GM12878 (cell line): ENCODE data around the gene CFDP1. TPM values are rescaled to one million over a fixed set of nuclear protein-coding genes. Genes with fewer than 3 reads are reported as not detected.

ENCODE experiments used
- ETV6 ChIP-seq, 2 experiments: fragments of 450-650 bp in 1 of 2; IDR thresholded peaks in 1 of 2; conservative IDR thresholded peaks in 1 of 2; 2 replicates each; pipeline ENCODE4 v1.6.1; 2014; ENCODE audit warnings: antibody characterized with exemption in 1 of 2, borderline replicate concordance in 1 of 2, low read depth in 1 of 2, mild to moderate bottlenecking in 1 of 2, moderate library complexity in 1 of 2
- SMAD5 ChIP-seq: IDR thresholded peaks from 2 replicates; pipeline ENCODE4 v1.6.1; 2016; ENCODE audit warnings: antibody characterized with exemption, low read depth
- polyA plus RNA-seq, 11 experiments: library from polyadenylated mRNA; depleted of rRNA in 4 of 11; unstranded in 6 of 11; stranded (reverse) in 5 of 11; fragments of >200 nt; fragmentation: Nextera tagmentation in 4 of 11; fragmentation: Illumina TruSeq in 1 of 11; extraction: Ambion mirVana in 4 of 11; extraction: Trizol in 1 of 11; gene quantifications; 1 replicate in 1 of 11; 2 replicates in 10 of 11; pipeline versions ENCODE4 v1.2.1 to v1.2.3, GENCODE V29; 2011 to 2016; ENCODE audit warnings: inconsistent platforms in 2 of 11, missing spikeins in 2 of 11, low read depth in 1 of 11
- total RNA-seq, 4 experiments: library from RNA; depleted of rRNA in 3 of 4; stranded (reverse); fragments of >200 nt in 3 of 4; fragmentation: Illumina TruSeq in 1 of 4; extraction: Trizol in 1 of 4; gene quantifications; 2 replicates each; pipeline versions ENCODE4 v1.2.1 to v1.2.3, GENCODE V29; 2013 to 2021
- TF ChIP-seq, protein P1 (sequence below): IDR thresholded peaks from 2 replicates; pipeline ENCODE4 v1.6.1; 2012; ENCODE audit warnings: improper control_type of control experiment, low read depth, low read length; ENCODE audit not compliant: insufficient replicate concordance
- TF ChIP-seq, protein P2 (sequence below): fragments of 450-650 bp; IDR thresholded peaks from 2 replicates; pipeline ENCODE4 v1.6.1; 2016; ENCODE audit warnings: mild to moderate bottlenecking, moderate library complexity, borderline replicate concordance

The CFDP1 gene
- total and polyA plus RNA-seq, 10 of the 15 experiments (the other 5 are each of a cell fraction or from before 2014, with no cell fraction given), result 22.3 to 64.8 (median 36.7) TPM

- TF ChIP-seq, protein P1, sequence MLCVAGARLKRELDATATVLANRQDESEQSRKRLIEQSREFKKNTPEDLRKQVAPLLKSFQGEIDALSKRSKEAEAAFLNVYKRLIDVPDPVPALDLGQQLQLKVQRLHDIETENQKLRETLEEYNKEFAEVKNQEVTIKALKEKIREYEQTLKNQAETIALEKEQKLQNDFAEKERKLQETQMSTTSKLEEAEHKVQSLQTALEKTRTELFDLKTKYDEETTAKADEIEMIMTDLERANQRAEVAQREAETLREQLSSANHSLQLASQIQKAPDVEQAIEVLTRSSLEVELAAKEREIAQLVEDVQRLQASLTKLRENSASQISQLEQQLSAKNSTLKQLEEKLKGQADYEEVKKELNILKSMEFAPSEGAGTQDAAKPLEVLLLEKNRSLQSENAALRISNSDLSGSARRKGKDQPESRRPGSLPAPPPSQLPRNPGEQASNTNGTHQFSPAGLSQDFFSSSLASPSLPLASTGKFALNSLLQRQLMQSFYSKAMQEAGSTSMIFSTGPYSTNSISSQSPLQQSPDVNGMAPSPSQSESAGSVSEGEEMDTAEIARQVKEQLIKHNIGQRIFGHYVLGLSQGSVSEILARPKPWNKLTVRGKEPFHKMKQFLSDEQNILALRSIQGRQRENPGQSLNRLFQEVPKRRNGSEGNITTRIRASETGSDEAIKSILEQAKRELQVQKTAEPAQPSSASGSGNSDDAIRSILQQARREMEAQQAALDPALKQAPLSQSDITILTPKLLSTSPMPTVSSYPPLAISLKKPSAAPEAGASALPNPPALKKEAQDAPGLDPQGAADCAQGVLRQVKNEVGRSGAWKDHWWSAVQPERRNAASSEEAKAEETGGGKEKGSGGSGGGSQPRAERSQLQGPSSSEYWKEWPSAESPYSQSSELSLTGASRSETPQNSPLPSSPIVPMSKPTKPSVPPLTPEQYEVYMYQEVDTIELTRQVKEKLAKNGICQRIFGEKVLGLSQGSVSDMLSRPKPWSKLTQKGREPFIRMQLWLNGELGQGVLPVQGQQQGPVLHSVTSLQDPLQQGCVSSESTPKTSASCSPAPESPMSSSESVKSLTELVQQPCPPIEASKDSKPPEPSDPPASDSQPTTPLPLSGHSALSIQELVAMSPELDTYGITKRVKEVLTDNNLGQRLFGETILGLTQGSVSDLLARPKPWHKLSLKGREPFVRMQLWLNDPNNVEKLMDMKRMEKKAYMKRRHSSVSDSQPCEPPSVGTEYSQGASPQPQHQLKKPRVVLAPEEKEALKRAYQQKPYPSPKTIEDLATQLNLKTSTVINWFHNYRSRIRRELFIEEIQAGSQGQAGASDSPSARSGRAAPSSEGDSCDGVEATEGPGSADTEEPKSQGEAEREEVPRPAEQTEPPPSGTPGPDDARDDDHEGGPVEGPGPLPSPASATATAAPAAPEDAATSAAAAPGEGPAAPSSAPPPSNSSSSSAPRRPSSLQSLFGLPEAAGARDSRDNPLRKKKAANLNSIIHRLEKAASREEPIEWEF, result no peak
- TF ChIP-seq, protein P2, sequence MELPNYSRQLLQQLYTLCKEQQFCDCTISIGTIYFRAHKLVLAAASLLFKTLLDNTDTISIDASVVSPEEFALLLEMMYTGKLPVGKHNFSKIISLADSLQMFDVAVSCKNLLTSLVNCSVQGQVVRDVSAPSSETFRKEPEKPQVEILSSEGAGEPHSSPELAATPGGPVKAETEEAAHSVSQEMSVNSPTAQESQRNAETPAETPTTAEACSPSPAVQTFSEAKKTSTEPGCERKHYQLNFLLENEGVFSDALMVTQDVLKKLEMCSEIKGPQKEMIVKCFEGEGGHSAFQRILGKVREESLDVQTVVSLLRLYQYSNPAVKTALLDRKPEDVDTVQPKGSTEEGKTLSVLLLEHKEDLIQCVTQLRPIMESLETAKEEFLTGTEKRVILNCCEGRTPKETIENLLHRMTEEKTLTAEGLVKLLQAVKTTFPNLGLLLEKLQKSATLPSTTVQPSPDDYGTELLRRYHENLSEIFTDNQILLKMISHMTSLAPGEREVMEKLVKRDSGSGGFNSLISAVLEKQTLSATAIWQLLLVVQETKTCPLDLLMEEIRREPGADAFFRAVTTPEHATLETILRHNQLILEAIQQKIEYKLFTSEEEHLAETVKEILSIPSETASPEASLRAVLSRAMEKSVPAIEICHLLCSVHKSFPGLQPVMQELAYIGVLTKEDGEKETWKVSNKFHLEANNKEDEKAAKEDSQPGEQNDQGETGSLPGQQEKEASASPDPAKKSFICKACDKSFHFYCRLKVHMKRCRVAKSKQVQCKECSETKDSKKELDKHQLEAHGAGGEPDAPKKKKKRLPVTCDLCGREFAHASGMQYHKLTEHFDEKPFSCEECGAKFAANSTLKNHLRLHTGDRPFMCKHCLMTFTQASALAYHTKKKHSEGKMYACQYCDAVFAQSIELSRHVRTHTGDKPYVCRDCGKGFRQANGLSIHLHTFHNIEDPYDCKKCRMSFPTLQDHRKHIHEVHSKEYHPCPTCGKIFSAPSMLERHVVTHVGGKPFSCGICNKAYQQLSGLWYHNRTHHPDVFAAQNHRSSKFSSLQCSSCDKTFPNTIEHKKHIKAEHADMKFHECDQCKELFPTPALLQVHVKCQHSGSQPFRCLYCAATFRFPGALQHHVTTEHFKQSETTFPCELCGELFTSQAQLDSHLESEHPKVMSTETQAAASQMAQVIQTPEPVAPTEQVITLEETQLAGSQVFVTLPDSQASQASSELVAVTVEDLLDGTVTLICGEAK, result no peak
- TF ChIP-seq ETV6 (conservative IDR thresholded peaks at IDR 0.05 in 1 of 2, IDR thresholded peaks at IDR 0.05 in 1 of 2; ENCODE audit: borderline replicate concordance in 1 of 2, low read depth in 1 of 2) (no peak), SMAD5 (no peak)
Observed at GRCh38 chr16:75455677-75456076, 22.4 kb upstream of the CFDP1 start (continued).
